ENCODE measurements around the gene HEMK1.

The HEMK1 gene

DNA sequence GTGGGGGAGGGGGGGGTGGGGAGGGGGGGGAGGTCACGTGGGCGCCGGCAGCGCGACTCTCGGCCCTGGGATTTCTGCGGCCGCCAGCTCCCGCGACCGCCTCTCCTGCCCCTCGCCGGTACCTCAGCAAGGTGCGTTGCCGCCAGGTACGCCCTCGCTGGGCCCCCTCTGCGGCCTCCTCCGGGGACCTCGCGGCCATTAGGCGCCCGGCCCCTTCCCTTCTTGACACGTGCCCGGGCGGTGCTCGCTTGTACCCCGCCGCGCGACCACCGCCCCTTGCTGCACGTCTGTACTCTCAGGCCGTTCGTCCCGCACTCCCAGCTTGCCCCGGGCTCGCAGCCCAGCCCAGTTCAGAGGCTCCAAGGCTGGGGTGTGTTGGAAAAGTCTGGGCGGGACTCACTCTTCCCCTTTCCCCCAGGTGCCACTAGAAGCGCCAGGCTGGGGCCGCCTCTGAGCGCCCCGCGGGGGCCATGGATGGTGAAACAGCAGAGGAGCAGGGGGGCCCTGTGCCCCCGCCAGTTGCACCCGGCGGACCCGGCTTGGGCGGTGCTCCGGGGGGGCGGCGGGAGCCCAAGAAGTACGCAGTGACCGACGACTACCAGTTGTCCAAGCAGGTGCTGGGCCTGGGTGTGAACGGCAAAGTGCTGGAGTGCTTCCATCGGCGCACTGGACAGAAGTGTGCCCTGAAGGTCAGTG, 47.9 kb downstream of the HEMK1 start, which contains the start of gene MAPKAPK3:
Gene MAPKAPK3, plus strand, starts transcription at position 56 of the 696 bp plus-strand sequence. Its CDS starts 415 bp downstream, at position 471.
- DNase-seq (ENCODE audit: insufficient read length, low spot score) = no peak
- TF ChIP-seq, protein P1, sequence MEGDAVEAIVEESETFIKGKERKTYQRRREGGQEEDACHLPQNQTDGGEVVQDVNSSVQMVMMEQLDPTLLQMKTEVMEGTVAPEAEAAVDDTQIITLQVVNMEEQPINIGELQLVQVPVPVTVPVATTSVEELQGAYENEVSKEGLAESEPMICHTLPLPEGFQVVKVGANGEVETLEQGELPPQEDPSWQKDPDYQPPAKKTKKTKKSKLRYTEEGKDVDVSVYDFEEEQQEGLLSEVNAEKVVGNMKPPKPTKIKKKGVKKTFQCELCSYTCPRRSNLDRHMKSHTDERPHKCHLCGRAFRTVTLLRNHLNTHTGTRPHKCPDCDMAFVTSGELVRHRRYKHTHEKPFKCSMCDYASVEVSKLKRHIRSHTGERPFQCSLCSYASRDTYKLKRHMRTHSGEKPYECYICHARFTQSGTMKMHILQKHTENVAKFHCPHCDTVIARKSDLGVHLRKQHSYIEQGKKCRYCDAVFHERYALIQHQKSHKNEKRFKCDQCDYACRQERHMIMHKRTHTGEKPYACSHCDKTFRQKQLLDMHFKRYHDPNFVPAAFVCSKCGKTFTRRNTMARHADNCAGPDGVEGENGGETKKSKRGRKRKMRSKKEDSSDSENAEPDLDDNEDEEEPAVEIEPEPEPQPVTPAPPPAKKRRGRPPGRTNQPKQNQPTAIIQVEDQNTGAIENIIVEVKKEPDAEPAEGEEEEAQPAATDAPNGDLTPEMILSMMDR (IDR thresholded peaks at IDR 0.05; ENCODE audit: insufficient read depth, missing control alignments) = no peak
- no peak for FAIRE-seq

DNA sequence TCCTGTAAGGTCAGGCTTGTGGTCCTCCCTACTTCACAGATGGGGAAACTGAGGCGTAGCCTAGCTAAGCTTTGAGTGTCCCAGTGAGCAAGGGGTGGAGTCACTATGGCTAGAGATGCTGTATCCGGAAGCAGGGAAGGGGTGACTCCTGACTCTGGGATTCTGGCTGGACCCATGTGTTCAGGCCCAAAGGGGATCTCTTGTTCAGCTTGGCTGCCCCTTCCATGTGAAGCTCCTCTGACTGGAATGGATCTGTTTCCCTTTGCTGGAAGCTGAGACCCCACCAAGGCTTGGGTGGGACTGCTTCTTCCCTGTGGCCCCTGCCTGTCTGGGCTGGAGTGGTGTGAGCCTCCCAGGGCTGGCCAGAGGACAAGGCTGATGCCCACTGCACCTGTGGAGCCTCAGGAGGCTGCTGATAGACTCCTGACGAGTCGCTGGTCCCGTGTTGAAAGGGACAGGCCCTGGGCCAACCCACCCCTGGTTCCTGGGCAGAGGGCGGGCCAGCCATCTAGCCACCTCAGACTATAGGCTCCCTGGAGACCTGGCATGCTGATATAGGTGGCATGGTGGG, 48.7 kb downstream of the HEMK1 start:
- FAIRE-seq = no peak
- no peak for DNase-seq (ENCODE audit: insufficient read length, low spot score)
- TF ChIP-seq, protein P1 (IDR thresholded peaks at IDR 0.05; ENCODE audit: insufficient read depth, missing control alignments) = no peak

DNA sequence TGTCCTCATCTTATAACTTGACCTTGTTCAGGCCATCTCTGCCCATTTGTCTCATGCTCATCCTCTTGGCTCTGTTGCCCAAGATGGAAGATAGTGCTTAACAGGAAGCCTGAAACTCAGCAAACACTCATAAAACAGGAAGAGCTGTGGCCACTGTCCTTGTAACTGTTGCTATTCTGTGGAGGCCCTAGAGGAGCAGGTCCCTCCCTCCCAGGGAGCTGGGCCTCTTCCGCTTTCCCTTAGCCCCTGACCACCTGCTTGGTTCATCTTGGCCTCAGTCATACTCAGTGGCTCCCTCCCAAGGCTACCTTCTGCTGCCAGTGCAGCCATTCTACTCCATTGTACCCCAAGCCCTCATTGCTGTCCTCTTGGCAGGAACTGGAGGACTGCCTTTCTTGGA, 51.1 kb downstream of the HEMK1 start:
- FAIRE-seq (no peak), DNase-seq (ENCODE audit: insufficient read length, low spot score) (no peak)

DNA sequence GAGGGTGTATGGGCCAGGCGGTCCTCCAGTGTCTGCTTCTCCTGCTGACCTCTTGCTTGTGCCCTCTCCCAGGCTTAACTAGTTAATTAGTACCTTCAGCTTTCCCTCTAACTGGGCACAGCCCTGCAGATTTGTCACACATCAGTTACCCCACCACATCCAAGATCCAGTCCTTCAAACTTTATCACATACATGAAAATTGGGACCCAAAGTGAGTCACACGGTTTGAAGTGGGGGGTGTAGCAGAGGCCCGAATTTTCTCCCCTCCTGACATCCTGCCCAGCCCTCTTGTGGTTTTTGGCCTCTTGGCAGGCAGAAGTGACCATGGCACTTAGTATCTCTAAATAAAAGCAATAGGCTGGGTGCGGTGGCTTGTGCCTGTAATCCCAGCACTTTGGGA, 51.5 kb downstream of the HEMK1 start:
- FAIRE-seq (no peak), DNase-seq (ENCODE audit: insufficient read length, low spot score) (no peak)
- TF ChIP-seq, protein P1 (IDR thresholded peaks at IDR 0.05; ENCODE audit: insufficient read depth, missing control alignments) = no peak

More for the DNA sequence above, 51.1 kb downstream of the HEMK1 start:
- TF ChIP-seq, protein P1 (IDR thresholded peaks at IDR 0.05; ENCODE audit: insufficient read depth, missing control alignments) = no peak

DNA sequence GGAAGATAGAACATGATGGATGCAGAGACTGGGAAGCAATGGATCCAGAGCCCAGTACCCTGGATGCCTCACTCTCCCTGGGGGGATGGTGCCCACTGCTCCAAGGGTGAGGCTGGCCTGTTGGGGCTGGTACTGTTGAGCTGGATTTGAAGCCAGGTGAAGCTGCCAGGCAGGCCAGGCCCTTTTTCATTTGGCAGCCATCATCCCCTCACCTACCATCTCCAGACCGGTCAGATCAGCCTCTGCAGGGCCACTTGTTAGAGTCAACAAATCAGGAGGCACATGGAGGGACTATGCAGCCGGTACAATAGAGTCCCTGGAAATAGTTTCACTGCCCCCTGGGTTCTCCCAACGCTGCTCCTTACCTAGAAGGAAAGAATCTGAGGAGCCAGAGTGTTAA, 53.6 kb downstream of the HEMK1 start:
- DNase-seq (ENCODE audit: insufficient read length, low spot score) = no peak
- TF ChIP-seq, protein P1 (IDR thresholded peaks at IDR 0.05; ENCODE audit: insufficient read depth, missing control alignments) = no peak
- FAIRE-seq = no peak

DNA sequence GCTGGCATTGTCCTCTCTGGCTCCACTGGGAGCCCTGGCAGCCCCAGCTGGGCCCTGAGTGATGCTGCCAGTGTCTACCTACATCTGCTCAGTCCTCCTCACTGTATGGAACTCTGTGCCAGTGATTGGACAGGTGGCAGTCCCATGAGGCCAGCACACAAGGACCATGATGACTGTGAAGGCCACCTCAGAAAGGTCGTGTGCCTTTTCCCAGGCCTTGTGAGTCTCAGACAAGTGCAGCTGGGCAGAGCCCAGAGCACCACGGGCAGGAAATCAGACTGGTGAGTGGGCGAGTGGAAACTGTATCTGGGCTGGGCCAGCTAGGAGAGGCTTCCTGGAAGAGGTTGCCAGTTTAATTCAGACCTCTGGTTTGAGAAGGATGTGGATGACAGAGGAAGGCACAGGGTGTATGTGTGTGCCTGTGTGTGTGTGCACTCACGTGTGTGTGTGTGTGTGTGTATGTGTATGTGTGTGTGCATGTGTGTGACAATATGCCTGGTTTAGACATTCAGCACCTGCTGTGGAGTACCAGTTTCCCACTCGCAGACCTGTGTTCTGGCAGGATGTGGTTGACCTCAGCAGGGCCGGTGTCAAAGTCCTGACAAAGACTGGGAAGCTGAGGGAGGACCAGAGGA, 54.6 kb downstream of the HEMK1 start:
- no peak for FAIRE-seq
- DNase-seq (ENCODE audit: insufficient read length, low spot score) = no peak
- TF ChIP-seq, protein P1 (IDR thresholded peaks at IDR 0.05; ENCODE audit: insufficient read depth, missing control alignments) = no peak

DNA sequence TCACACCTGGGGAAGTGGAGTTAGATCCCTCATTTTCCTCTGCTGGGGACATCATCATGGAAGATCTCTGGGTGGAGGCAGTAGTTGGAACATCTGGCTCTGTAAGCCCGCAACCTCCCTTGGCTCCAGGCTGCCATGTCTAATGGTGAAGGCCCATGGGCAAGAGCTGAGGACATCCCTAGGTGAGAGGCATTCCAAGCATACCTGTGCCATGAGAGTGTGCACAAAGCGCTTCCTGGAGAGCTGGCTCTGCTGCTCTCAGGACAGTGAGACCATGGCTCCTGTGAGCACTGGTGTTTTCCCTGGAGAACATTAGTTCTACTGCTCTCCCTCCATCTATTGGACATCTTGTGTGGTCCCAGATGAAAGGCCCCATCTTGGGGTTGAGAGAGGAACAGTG, 55.3 kb downstream of the HEMK1 start:
- no peak for FAIRE-seq
- TF ChIP-seq, protein P1 (IDR thresholded peaks at IDR 0.05; ENCODE audit: insufficient read depth, missing control alignments) = no peak
- no peak for DNase-seq (ENCODE audit: insufficient read length, low spot score)

All from D721Med (cell line).